Effector CD4-positive, alpha-beta T cell (primary cell): ENCODE measurements around the gene C20orf144.
A peak's percentile ranks its signal among the peaks of the same experiment; 100 is the strongest.

Experiments
- DNase-seq: peaks from one replicate; pipeline ENCODE4 v3.0.0-alpha.2; 2020

Gene C20orf144

DNA sequence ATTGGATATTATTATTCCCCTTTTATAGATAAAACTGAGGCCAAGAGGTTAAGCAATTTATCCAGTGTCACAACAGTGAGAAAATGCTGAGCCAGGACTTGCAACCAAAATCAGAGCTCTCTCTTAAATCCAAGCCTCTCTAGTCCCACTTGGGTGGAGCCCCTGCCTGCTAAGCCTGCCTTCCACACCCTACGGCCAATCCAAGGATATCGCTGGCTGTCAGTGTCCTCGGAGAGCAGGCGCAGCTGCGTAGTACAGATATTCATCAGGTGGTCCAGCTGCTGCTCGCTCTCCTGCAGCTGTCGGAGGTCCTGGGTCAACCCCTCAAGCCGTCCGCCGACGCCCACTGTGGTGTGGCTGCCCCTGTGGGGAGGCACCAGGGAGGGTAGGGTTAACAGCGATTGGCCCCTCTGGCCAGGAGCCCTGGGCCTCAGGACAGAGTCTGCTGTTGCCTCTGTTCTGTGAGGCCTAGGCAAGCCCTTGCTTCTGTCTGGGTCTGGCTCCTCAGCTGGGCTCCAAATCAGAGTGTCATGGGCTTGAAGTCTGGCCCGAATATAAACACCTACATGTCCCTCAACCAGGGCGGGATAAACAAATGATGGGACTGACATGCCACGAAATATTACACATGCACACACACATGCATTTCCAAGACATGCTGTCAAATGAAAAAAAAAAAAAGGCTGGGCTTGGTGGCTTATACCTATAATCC lies 16.0 kb downstream of the C20orf144 start:
- DNase-seq: no peak

DNA sequence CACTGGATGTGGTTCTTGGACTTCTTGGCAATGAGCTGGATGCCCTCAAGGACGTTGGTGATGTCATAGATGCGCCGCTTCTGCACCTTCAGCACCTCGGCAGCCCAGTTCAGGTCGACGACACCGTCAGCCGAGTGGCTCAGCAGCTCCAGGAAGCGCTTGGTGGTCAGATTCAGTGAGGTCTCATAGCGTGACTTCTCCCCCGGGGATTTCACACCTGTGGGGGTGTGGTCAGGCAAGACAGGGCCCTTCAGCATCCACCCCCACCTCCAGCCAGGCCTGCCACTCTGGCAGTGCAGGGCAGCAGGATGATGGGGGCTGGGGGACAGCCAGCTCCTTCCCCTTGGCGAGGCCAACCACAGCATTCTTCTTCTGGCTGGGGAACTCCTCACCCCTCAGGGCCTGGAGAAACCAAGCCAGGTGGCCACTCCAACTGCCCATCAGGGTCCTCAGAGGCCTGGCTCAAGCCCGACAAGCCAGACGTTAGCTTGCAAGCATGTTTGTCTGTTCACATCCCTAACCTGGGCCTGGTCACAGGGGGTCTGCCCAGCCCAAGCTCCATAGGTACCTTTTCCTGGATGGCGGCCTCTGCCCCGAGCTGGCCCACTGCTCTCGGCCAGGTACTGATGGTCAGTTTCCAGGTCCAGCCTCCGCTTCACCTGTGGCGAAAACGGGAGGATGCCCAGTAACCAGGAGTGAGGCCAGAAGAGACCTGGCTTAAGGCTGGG lies 17.8 kb downstream of the C20orf144 start:
- DNase-seq: no peak

DNA sequence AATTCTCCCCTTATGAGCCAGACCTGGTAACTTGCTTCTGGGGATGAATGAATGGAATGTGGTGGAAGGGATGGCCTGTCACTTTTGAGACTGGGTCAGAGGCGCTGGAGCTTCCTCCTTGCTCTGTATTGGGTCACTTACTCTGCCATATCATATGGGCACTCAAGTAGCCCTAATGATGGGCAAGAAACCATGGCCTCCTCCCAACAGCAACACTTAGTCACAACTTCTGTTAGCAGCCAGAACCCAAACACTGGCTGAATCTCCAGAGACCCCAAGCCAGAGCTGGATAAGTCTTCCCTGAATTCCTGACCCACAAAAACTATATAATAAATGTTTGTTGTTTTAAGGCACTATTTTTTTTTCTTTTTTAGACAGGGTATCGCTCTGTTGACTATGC lies 18.6 kb downstream of the C20orf144 start:
- no peak for DNase-seq

DNA sequence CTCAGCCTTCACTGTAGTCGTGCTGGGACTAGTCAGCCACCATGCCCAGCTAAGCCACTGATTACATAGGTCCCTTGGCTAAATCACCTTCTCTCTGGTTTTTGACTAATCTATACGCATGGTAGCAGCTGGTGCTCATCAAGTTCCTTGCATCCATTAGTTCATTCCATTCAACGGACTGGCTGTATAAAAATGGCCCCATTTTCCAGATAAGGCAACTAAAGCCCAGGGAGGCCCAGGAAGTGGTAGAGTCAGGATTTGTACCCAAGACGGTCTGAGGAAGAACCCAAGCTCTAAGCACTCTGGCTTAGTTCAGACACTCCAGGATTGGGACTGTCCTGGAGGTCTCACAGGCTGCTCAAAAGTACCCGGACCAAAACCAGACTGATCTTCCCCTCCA lies 19.2 kb downstream of the C20orf144 start:
- no peak for DNase-seq

DNA sequence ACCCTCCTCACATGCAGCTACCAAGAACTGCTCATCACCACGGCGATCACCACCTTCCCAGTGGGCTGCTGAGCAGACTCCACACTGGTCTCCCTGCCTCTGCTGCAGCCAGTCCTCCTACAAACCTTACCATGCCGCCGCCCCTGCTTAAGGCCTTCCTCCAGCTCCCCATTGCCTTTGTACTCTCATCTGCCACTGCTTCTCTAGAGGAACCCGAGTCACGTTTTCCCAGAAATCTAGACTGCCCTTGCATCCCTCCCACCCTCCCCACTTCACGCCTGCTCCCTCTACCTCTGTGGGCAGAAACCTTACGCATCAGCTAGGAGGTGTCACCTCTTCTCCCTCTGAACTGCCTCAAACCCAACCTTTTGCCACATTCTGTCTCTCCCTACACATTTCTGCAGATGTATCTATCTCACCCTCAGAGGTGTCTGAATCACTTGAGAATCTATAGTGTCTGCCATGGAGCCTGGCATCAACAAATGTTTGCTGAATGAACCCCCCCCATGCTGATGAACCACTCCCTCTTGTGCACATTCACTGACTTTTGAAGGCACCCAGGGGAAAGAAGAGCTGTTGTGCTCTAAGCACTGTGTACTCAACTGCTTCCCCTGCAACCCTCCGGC lies 19.7 kb downstream of the C20orf144 start:
- DNase-seq: no peak

DNA sequence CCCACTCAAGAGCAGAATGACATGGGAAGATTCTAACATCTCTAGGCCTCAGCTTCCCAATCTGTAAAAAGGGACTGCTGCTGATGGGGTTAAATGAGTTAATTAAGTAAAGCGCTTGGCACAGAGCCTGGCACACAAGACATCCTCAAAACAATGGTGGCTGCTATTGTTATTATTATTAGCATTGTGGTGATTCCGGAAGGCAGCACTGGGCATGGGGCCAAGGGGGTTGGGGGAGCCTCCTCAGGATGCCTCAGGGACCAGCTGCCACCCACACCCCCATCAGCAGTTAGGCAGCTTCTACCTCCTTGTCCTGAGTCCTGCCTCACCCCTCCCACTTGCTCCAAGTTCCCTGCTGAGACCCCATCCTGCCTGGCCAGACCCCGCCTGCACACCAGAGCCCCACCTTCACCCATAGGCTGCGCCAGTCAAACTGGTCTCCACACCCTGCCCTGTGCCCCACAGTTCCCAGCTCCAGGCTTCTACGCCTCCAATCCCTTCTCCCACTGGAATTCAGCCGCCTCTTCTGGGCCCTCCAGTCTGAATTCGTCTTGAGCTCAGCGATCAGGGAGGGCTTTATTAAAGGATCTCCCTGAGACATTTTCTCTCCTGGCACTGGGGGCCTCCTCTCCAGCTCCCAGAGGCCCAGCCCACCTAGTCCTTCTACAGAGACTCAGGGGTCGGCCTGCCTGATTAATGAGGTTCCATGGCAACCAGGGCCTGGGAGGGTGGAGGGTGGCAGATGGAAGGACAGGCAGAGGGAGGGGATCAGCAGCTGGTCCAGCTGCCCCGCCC lies 22.6 kb downstream of the C20orf144 start:
- DNase-seq: no peak

DNA sequence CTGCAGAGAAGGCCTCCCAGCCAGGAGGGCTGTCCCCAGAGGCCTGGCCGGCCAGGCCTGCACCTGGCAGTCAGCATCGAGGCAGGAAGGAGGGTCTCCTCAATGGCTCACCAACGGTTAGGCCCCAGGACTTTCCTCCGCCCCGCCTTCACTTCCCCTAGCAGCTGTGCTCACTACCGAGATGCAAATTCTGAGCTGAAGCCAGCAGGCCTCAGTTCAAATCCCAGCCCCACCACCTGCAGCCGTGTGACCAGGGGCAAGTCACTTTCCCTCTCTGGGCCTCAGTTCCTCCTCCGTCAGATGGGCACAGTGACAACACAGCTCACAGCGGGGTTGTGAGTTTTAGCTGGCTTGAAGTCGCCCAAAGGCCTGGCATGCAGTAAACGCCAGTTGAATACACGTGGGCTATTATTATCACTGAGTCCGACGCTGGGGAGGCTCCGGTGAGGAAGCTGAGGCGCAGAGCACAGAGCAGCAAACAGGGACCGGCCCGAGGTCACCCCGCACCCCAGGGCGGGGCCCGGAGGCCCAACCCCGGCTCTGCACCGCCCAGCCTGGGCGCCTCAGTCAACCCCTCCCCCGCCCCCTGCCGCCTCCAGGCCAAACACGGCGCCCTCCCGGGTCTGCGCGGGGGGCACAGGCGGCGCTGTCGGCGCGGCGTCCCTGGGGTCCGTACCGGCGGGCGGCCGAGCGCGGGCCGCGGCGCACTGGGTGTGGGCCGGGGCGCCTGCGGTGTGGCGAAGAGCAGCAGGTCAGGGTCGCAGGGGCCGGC lies 23.4 kb downstream of the C20orf144 start:
- DNase-seq: peak; percentile 25

DNA sequence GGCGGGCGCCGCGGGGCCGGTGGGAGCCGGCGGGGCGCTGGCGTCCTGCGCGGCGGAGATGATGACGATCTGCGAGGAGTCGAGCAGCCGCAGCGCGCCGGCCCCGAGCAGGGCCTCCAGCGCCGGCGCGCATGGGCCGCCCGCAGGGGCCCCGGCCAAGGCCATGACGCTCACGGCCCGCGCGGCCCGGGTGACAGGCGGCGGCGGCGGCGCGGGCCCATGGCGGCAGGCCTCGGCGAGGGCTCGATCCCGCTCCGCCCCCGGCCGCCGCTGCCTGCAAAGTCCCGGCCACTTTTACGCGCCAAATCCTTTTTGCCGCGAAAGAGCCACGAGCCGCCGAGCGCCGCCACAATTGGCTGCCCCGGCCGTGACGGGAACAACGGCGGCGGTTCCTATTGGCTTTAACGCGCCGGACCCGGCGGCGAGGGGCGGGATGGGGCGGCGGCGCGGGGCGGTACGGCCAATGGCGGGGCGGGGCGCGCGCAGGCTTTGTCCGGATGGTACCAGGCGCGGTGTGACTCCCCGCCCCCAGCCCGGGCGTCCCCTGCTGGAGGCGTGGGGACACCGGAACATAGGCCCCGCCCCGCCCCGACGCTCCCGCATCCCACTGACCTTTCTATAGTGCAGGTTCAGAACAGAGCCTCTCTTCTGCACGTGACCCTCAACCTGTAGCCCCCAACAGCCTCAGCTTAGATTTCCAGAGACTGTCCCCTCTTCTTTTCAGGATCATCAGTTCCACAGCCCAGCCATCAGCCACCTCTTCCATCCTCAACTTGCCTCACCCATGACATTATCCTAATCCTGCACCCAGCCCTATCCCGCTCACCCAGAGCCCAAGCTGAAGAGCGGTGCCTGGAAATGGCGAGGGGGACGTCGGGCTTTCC lies 24.2 kb downstream of the C20orf144 start, which contains the start of gene E2F1:
Gene E2F1, minus strand, starts transcription at position 286 of the 884 bp plus-strand sequence. Its CDS starts 121 bp downstream, at position 165.
- DNase-seq: peak; percentile 91

DNA sequence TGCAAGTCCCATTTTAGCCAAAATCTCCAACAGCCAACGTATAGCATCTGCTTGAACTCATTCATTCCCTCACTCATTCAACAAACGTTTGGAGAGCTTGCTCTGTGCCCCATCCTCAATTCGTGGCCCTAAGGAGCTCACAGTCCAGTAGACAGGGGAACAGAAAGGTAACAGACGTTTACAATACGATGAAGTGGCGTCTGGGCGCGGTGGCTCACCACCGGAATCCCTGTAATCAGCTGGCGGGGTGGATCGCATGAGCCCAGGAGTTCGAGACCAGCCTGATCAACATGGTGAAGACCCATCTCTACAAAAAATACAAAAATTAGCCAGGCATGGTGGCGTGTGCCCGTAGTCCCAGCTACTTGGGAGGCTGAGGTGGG lies 24.8 kb downstream of the C20orf144 start:
- DNase-seq: no peak

DNA sequence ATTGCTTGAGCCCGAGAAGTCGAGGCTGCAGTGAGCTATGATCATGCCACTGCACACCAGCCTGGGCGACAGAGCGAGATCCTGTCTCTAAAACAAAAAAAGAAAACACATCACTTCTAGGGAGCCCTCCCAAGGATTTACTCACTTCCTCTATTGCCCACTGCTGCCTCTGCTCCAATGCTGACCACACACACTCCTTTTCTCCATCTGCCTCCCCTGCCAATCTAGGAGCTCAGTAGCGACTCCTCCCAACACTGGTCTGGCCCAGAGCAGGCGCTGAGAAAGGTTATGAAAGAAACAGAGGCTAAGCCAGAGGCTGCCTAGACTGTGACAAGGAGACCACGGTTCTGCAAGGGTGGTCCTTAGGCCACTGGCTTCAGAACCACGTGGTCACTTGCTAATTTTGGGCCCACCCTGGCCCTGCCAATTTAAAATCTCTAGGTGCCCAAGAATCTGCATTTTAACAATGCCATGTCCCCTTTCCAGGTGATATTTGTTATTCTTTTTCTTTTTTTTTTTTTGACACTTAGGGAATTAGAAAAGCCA lies 25.3 kb downstream of the C20orf144 start:
- no peak for DNase-seq

DNA sequence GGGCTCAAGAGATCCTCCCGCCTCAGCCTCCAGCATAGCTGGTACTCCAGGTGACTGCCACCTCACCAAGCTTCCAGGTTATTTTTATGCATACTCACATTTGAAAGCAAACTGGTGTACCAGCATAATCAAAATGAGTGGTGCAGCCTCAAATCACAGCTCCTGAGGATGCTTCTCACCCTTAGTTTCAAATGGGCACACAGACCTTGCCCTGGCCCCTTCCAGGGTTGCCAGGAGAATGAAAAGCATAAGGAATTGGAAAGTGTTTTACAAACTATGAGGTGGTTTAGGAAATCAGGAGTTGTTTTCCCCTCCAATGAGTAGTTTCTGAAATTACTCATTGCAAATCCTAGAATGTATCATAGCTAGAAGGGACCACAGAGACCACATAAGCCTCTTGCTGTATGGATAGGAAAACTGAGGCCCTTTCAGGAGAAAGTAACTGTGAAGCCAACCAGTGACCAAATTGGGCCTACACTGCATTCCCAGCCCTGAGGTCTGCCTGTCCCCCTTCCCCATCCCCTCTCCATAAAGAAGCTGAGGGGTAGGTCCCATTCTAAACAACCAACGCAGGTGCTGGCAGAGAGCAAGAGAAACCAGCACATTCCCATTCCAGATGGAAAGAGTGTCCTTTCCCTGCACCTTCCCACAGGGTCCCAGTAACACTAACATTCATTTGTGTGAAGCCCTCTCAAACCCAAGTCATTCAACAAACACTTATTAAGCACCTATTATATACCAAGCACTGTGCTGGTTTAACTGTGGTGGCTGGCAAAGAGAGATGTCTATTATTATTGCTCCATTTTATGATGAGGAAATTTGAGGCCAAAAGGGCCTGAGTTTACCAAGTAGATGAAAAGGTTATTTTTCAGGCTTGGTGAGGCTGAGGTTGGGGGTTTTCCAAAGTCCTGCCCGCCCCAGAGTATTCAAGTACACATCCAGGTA lies 26.1 kb downstream of the C20orf144 start:
- DNase-seq: no peak

DNA sequence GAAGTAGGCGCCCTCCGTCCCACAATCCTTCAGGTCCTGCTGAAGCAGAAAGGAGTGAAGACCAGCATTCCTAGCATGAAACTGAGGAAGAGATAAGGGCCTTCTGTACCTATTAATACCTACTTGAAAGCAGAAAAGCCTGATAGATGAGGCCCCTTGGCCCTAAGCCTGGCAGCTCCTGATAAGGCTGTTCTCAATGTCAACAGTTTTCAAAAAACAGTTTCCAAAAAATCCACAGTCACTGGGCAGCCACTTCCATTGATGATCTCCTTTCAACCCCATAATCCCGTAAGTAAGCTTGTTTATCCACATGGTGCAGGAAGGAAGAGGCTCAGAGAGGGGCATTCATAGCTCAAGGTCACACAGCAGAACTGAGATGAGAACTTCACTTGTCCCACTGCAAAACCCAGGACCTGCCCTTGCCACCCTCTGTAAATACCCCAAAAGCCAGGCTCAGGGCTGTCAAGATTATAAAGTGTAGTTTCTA lies 26.9 kb downstream of the C20orf144 start:
- no peak for DNase-seq

DNA sequence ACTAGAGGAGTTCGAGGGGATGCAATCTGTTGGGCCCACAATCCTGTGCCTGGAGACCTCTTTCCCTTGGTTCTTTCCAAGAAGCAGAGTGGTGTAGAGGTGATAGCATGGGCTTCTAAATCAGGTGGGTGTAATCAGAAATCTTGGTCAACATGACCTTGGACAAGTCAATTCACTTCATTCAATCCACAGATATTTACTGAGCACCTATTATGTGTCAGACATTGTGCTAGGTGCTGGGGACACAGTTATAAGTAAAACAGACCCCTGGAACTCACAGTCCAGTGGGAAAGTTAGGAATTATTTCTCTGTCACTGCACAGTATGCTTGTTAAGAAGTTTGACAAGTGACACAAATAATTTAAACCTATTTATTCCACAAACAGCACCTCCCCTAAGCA lies 27.4 kb downstream of the C20orf144 start:
- no peak for DNase-seq

DNA sequence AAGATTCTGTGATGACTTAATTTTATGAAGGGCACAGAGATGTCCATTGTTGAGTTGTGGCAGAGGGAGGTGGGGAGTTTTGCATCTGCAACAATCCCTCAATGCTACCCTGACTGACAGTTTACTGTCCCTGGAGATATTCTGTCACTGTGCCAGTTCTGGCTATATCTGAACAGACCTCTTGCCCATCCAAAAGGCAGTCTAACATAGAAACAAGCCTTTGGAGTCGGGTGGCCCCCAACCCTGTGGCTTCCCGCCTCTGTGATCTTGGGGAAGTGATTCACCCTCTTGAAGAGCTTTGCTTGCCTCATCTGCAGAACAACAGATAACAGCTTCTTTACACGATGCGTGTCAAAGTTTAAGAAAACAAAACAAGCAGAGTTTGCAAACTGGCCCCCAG lies 27.8 kb downstream of the C20orf144 start:
- peak; percentile 43 for DNase-seq

DNA sequence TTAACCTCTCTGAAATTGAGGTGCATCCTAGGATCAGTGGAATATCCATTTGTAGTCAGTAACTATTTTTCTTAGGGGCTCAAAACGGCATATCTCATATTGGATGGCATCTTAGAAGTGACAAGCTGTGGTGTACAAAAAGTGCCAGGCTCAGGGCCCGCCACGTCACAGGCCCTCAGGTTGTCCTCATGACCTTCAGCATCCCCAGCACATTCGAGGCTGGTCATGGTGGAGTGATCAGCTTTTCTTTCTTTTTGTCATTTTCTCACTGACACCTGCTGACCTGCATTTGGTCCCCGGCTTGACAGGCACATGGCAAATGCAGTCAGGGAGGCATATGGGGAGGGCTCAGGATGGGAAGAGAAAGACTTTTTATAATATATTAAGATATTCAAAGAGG lies 31.2 kb downstream of the C20orf144 start:
- no peak for DNase-seq

DNA sequence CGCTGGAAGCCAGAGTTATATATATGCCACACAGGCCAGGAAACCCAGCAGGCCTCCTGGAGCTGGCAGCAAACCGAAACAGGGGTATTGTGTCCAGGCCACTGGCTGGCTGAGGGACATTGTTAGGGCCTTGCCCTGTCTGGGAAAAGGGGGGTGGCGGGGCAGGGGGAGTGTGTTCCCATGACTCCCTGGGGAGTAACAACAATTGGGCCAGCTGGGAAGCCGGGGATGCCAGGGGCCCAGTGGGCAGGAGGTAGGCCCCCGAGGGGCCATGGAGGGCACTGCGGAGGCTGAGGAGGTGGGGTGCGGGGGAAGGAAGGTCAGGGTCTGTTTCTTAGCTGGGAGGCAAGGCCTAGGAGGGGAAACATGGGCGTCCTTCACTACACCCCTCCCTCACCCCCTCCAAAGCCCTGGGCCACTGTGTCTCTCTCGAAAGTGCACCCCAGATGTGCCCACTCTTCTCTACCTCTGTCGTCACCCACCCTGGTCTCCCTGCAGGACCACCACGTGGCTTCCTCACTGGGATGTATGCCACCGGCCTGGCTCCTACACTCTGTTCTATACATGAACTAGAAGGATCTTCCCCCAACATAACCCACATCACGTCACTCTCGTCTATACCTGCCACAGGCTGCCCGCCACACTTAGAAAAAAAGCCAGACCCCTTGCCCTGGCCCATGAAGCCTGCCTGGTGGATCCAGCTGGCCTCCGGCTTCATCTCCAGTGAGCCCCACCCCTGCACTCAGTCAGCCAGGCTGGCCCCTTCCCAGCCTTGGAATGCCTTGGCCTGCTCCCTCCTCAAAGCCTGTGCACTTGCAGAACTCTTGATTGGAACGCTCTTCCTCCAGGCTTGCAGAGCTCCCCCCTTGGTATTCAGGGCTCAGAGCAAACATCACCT lies 31.9 kb downstream of the C20orf144 start:
- no peak for DNase-seq

DNA sequence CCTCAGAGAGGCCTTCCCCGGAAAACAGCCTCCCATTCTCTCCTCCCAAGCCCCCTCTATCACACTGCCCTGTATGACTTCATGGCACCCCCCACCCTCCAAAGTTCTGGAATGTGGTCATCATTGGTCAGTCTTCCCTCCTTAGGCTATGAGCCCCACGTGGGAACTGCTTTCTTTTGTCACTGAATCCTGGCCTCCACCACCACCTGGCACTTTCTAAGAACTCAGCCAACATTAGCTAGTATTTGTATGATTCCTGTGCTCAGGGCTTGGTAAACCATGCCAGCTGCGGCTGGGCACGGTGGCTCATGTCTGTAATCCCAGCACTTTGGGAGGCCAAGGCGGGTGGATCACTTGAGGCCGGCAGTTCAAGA lies 32.5 kb downstream of the C20orf144 start:
- no peak for DNase-seq

DNA sequence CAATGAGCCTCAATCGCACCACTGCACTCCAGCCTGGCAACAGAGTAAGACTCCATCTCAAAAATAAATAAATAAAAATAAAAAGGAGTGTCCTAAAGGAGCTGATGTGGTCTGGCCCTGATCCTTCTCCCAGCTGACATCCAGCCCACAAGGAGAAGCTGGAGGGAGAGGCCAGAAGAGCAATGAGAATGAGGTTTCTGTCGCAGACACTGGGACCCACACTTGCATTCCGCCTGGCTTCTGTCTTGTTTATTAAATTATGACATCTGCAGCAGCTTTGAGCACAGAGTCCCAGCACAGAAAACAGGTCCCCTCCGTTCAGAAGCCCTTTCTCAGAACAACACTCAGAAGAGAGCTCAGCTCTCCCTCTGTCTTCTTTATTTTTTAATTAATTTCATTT lies 34.3 kb downstream of the C20orf144 start:
- DNase-seq: no peak

DNA sequence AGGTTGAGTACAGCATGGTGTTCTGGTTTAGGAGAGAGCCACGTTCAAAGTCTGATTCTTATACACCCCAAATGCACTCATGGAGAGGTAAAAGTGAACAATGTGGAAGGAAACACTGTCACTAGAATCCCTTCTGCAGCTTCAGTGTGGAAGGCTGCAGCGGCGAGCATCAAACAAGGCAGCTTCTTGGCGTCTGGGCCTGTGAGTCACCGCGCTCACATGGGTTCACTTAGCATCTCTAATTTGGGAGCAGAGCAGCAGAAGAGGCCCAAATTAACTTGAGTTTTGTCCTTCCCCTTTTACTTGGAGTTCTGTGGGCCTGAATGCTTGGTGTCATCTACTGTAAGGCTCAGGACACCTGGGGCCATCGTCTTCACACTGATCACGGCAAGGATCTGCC lies 35.0 kb downstream of the C20orf144 start:
- no peak for DNase-seq
